ENCODE data around the gene SCFD2. TPM values are rescaled to one million over a fixed set of nuclear protein-coding genes. Genes with fewer than 3 reads are reported as not detected.

The SCFD2 gene
- total RNA-seq, 4 donors from 2014 or later: 12.7 to 23.7 (median 18.3) TPM

- Histone ChIP-seq H3K36me3 (no peaks in the 10 kb centered on the region), H3K4me3 (no peak overlapping the region), H3K4me1 (no peaks in the 10 kb centered on the region), H3K27me3 (no peaks in the 10 kb centered on the region), H3K9me3 (no peaks in the 10 kb centered on the region), H3K27ac (no peak overlapping the region)
- TF ChIP-seq POLR2A (IDR thresholded peaks at IDR 0.05) (no peak), CTCF (IDR thresholded peaks at IDR 0.05) (no peak), EP300 (IDR thresholded peaks at IDR 0.05; ENCODE audit: low read depth) (no peak), POLR2AphosphoS5 (IDR thresholded peaks at IDR 0.05) (no peak)
- 61 to 75% methylated on average over 5 of the region's 5 CpGs for WGBS, 2 donors (ENCODE audit: low coverage in 1 of 2)
- DNase-seq: no peak
- intact Hi-C loops (cut with DNase I; ENCODE audit: low total_unique reads) (no loop called here), in situ Hi-C loops (cut with MboI; ENCODE audit: low pct_ligation_motif_present in 1 of 4, low pct_unique_long_range_greater_than_20kb in 1 of 4, low sequenced_read_pairs in 3 of 4) (no loop called here)
Measured at GRCh38 chr4:53161051-53161786, 204.6 kb downstream of the SCFD2 start.

GRCh38 chr4:53156896-53157295 is 209.0 kb downstream of the SCFD2 start:
- in situ Hi-C loops (cut with MboI; ENCODE audit: low pct_ligation_motif_present in 1 of 4, low pct_unique_long_range_greater_than_20kb in 1 of 4, low sequenced_read_pairs in 3 of 4) (no loop called here), intact Hi-C loops (cut with DNase I; ENCODE audit: low total_unique reads) (no loop called here)
- H3K27ac ChIP-seq: no peak overlapping the region
- no peak overlapping the region for H3K4me3 ChIP-seq
- peaks cover 0 to 2% (median 0%) of the 10 kb centered on the region in 4 donors for H3K4me1 ChIP-seq
- H3K27me3 ChIP-seq: no peaks in the 10 kb centered on the region
- no peak for DNase-seq
- TF ChIP-seq POLR2AphosphoS5 (IDR thresholded peaks at IDR 0.05) (no peak), EP300 (IDR thresholded peaks at IDR 0.05; ENCODE audit: low read depth) (no peak), POLR2A (IDR thresholded peaks at IDR 0.05) (no peak), CTCF (IDR thresholded peaks at IDR 0.05) (no peak)
- no peaks in the 10 kb centered on the region for H3K9me3 ChIP-seq
- H3K36me3 ChIP-seq: no peaks in the 10 kb centered on the region
- WGBS, 2 donors (ENCODE audit: low coverage in 1 of 2): 83 to 90% methylated on average over 3 of the region's 3 CpGs

- DNase-seq: no peak
- intact Hi-C loops (cut with DNase I; ENCODE audit: low total_unique reads): no loop called here
- no peaks in the 10 kb centered on the region for H3K27me3 ChIP-seq
- TF ChIP-seq POLR2A (IDR thresholded peaks at IDR 0.05) (no peak), POLR2AphosphoS5 (IDR thresholded peaks at IDR 0.05) (no peak), EP300 (IDR thresholded peaks at IDR 0.05; ENCODE audit: low read depth) (no peak), CTCF (IDR thresholded peaks at IDR 0.05) (no peak)
- no peak overlapping the region for H3K4me3 ChIP-seq
- no peak overlapping the region for H3K27ac ChIP-seq
- H3K9me3 ChIP-seq: no peaks in the 10 kb centered on the region
- WGBS, 2 donors (ENCODE audit: low coverage in 1 of 2): 82 to 92% methylated on average over 1 to 2 of the region's 2 CpGs
- H3K36me3 ChIP-seq: no peaks in the 10 kb centered on the region
- in situ Hi-C loops (cut with MboI; ENCODE audit: low pct_ligation_motif_present in 1 of 4, low pct_unique_long_range_greater_than_20kb in 1 of 4, low sequenced_read_pairs in 3 of 4): no loop called here
- peaks cover 0 to 21% (median 4%) of the 10 kb centered on the region in 4 donors for H3K4me1 ChIP-seq
Measured at GRCh38 chr4:53152467-53152866, 213.4 kb downstream of the SCFD2 start.

GRCh38 chr4:53151489-53151788 is 214.4 kb downstream of the SCFD2 start:
- WGBS, 2 donors (ENCODE audit: low coverage in 1 of 2): 66% methylated on average over 3 of the region's 3 CpGs; no CpG with 5 or more reads in 1 of the 2 donors
- H3K27ac ChIP-seq: no peak overlapping the region
- no peak overlapping the region for H3K4me3 ChIP-seq
- no peaks in the 10 kb centered on the region for H3K9me3 ChIP-seq
- no peak for TF ChIP-seq EP300 (IDR thresholded peaks at IDR 0.05; ENCODE audit: low read depth)
- no peak for TF ChIP-seq POLR2AphosphoS5 (IDR thresholded peaks at IDR 0.05)
- no peak for TF ChIP-seq CTCF (IDR thresholded peaks at IDR 0.05)
- TF ChIP-seq POLR2A (IDR thresholded peaks at IDR 0.05): no peak
- H3K4me1 ChIP-seq: peaks cover 0 to 23% (median 4%) of the 10 kb centered on the region in 4 donors
- intact Hi-C loops (cut with DNase I; ENCODE audit: low total_unique reads): no loop called here
- H3K27me3 ChIP-seq: no peaks in the 10 kb centered on the region
- in situ Hi-C loops (cut with MboI; ENCODE audit: low pct_ligation_motif_present in 1 of 4, low pct_unique_long_range_greater_than_20kb in 1 of 4, low sequenced_read_pairs in 3 of 4): no loop called here
- DNase-seq: no peak
- H3K36me3 ChIP-seq: no peaks in the 10 kb centered on the region
